Astrocyte of the cerebellum (primary cell): ENCODE measurements around the gene LCMT2.
A peak's percentile ranks its signal among the peaks of the same experiment; 100 is the strongest.

ENCODE experiments used
- DNase-seq: peaks from one replicate; pipeline ENCODE4 v3.0.0-alpha.2; 2011; ENCODE audit warnings: low read depth
- H3K4me3 ChIP-seq: 2 replicates; pipeline ENCODE4 v1.5.1; 2011; ENCODE audit warnings: mild to moderate bottlenecking, low read depth, low read length, moderate library complexity
- in situ Hi-C: cut with HindIII; loops from 2 replicates; pipeline ENCODE4 v1.10.0; 2017; ENCODE audit warnings: low sequenced_read_pairs
- TF ChIP-seq, protein P1 (sequence below): IDR thresholded peaks from 2 replicates; pipeline ENCODE4 v1.5.1; 2012; ENCODE audit warnings: low read length, low read depth, moderate library complexity, mild to moderate bottlenecking; ENCODE audit errors: missing control alignments

Gene LCMT2, protein sequence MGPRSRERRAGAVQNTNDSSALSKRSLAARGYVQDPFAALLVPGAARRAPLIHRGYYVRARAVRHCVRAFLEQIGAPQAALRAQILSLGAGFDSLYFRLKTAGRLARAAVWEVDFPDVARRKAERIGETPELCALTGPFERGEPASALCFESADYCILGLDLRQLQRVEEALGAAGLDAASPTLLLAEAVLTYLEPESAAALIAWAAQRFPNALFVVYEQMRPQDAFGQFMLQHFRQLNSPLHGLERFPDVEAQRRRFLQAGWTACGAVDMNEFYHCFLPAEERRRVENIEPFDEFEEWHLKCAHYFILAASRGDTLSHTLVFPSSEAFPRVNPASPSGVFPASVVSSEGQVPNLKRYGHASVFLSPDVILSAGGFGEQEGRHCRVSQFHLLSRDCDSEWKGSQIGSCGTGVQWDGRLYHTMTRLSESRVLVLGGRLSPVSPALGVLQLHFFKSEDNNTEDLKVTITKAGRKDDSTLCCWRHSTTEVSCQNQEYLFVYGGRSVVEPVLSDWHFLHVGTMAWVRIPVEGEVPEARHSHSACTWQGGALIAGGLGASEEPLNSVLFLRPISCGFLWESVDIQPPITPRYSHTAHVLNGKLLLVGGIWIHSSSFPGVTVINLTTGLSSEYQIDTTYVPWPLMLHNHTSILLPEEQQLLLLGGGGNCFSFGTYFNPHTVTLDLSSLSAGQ

DNA sequence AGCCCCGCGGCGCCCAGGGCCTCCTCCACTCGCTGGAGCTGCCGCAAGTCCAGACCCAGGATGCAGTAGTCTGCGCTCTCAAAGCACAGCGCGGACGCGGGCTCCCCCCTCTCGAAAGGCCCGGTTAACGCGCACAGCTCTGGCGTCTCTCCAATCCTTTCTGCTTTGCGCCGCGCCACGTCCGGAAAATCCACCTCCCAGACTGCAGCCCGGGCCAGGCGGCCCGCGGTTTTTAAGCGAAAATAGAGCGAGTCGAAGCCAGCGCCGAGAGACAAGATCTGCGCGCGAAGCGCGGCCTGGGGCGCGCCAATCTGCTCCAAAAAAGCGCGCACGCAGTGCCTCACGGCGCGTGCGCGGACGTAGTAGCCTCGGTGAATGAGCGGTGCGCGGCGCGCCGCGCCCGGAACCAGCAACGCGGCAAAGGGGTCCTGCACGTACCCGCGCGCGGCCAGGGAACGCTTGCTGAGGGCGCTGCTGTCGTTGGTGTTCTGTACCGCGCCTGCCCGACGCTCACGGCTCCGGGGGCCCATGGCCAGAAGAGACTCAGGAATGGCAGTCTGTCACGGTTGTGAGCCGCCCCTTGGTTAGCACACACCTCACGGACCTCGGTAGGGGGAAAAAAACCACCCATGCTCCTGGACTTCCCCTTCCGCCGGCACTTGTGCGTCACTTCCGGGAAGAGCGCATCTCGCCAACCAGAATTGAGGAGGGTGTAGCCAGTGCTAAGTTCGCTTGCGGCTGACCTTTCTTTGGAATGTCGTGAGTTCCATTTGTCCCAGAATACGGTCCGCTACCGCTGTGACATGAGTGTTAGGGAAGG lies at the start of gene LCMT2:
Gene LCMT2 (minus strand): TSS at position 614 of the 820 bp plus-strand sequence. CDS start 84 bp downstream, at position 530.
- TF ChIP-seq, protein P1, sequence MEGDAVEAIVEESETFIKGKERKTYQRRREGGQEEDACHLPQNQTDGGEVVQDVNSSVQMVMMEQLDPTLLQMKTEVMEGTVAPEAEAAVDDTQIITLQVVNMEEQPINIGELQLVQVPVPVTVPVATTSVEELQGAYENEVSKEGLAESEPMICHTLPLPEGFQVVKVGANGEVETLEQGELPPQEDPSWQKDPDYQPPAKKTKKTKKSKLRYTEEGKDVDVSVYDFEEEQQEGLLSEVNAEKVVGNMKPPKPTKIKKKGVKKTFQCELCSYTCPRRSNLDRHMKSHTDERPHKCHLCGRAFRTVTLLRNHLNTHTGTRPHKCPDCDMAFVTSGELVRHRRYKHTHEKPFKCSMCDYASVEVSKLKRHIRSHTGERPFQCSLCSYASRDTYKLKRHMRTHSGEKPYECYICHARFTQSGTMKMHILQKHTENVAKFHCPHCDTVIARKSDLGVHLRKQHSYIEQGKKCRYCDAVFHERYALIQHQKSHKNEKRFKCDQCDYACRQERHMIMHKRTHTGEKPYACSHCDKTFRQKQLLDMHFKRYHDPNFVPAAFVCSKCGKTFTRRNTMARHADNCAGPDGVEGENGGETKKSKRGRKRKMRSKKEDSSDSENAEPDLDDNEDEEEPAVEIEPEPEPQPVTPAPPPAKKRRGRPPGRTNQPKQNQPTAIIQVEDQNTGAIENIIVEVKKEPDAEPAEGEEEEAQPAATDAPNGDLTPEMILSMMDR: no peak
- in situ Hi-C loops: no loop called here

DNA sequence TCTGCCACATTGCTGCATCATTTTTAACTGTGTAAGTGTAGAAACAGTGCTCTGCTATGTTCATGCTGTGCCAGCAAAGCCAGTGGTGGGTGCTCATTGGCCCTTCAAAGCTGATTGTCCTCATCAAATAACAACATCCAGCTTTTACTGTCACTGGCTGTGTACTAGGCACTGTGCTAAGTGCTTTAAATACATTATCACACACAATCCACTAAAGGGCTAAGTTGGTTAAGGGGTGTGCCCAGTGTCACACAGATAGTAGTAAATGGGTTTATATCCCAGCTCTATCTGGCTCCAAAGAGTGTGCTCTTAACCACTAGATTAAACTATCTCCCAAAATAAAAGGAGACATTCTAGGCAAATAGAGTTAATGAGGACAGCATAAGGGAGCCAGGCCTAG lies 48.2 kb upstream of the LCMT2 start:
- no peak overlapping the region for H3K4me3 ChIP-seq
- in situ Hi-C loops: no loop called here
- TF ChIP-seq, protein P1: no peak
- no peak for DNase-seq

More for the DNA sequence above, at the start of gene LCMT2:
- DNase-seq: peak; percentile 81
- H3K4me3 ChIP-seq: peak within 1 kb of the TSS; percentile 56

DNA sequence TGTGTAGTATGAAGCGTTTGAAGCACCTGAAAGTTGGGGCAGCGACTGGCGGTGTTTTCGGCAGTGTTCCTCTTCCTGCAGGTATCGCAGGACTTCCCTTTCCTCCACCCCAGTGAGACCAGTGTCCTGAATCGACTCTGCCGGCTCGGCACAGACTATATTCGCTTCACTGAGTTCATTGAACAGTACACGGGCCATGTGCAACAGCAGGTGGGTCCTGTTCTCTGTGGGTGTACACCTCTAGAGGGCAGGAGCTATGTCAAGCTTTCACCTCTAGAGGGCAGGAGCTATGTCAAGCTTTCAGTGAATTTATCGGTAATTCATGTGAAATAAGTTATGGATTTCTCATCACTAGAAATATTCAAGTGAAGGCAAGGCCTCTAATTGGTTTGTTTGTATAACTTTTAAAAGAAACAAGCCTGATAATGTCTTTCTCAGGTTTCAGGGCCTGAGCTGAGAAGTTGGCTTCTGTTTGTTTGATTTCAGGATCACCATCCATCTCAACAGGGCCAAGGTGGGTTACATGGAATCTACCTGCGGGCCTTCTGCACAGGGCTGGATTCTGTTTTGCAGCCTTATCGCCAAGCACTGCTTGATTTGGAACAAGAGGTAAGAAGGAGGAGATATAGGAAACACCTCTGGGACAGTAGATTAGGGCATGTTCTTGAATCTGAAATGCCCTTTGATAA lies 45.8 kb upstream of the LCMT2 start:
- TF ChIP-seq, protein P1: peak; percentile 80
- DNase-seq: no peak
- in situ Hi-C loops: no loop called here
- H3K4me3 ChIP-seq: no peak overlapping the region

DNA sequence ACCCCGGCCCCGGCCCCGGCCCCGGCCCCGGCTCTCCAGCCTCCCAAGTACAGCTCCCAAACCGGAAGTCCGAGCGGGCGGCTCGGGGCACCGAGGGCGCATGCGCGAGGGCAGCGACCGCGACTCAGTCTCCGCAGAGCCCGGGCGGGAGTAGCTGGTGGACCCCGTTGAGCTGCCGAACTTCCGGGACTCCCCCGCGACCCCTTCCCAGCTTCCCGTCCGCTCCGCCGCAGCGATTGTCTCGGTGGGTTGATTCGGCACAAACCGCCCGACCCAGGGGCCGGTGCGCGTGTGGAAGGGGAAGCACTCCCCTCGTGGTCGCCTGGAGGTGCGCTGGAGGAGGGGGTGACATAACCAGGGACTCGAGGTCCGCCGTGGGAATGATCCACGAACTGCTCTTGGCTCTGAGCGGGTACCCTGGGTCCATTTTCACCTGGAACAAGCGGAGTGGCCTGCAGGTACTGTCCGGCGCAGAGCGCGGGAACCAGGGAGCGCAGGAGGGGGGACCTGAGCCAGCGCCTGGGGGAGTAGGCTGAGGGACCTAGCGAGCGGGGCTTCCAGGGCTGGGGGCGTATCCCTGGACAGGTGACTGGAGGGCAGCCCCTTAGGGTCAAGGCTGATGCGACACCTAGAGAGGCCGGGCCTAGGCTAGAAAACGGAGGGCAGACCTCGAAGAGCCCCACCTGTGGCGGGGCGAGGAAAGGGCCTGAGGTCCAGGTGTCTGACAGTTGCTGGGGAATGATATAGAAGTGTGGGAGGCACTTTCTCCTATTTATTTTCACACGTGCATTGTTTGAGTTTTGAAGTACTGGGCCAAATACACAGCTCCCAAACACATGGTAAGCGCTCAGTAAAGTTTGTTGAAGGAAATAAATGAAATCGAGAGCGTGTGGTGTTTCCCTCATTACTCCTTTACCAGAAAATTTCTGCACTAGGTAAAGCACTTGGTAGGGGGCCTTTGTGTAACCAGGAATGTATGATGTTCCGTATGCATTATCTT lies 40.9 kb upstream of the LCMT2 start, which contains the start of the genes TUBGCP4 and ZSCAN29:
Gene TUBGCP4 (plus strand): TSS at position 127 of the 1,000 bp plus-strand sequence. CDS start 254 bp downstream, at position 381.
Gene ZSCAN29 (minus strand): TSS at position 69 of the 1,000 bp plus-strand sequence. CDS start 1,130 bp downstream, outside the sequence.
- peak within 1 kb of the TSS; percentile 74 for H3K4me3 ChIP-seq
- in situ Hi-C loops: no loop called here
- DNase-seq: peak; percentile 36
- TF ChIP-seq, protein P1: peak; percentile 44

DNA sequence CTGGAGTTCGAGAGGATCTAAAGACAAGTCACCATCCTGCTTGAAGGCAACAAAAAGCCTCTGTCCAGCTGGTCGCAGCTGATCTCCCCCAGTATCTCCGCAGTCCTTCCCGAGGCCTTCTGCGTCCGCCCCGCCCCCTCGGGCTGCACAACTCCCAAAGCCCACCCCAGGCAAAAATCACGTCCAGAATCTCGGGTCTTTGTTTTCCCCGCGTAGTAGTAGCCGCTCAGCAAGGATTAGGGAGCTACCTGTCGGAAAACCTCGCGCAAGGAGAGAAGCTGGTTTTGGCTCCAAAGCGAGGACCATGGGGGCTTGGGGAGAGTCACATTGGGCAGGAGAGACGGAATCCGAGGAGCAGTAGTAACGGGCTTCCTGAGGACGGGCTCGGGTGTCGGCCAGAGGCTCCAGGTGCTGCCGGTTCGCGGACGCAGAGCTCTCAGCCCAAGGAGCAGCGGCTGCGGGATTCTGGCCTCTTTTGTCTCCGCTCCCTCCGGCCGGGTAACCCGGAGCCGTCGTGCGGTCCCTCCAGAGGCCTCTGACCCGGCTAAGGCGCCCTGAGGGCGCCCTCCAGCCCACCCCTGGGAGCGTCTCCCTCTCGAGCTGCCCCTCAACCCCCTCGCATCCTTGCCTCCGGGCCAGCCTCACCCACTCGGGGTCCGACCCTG lies 40.1 kb upstream of the LCMT2 start:
- H3K4me3 ChIP-seq: peak overlapping the region; percentile 74
- in situ Hi-C loops: no loop called here
- DNase-seq: no peak
- TF ChIP-seq, protein P1: no peak
